Measurements from ENCODE around the gene P2RX5.

DNA sequence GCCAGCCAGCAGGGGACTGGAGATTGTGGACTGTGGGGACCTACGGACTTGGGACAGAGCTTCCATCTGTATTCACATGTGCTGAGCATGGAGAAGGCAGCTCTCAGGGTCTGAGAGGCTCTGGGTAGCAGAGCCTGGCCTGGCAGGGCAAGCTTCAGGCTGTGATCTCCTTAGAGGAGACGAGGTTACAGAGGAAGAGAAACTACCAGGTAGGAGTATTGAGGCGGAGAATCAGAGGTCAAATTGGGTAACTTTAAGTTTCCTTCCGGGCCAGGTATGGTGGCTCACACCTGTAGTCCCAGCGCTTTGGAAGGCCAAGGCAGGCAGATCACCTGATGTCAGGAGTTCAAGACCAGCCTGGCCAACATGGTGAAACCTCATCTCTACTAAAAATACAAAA, 50.6 kb downstream of the P2RX5 start:
- TF ChIP-seq POLR2A (IDR thresholded peaks at IDR 0.05) (no peak), CTCF (IDR thresholded peaks at IDR 0.05) (no peak)

All from suprapubic skin (tissue), 3 donors.